CD14-positive monocyte (primary cell): ENCODE measurements around the gene CALD1. TPM values are rescaled to one million over a fixed set of nuclear protein-coding genes. Genes with fewer than 3 reads are reported as not detected.

ENCODE experiments used
- DNase-seq, 3 donors: peaks; one replicate each; pipeline ENCODE4 v3.0.0-alpha.2; 2011 to 2022
- H2AFZ ChIP-seq: 2 replicates; pipeline ENCODE4 v1.6.0; 2012; ENCODE audit warnings: mild to moderate bottlenecking, low read depth, low read length, inconsistent platforms; ENCODE audit not compliant: insufficient read depth, poor library complexity, severe bottlenecking
- H3K27ac ChIP-seq, 2 donors: 1 replicate in 1 of 2; 2 replicates in 1 of 2; pipeline ENCODE4 v1.5.1; 2012 to 2013; ENCODE audit warnings: low read length in 2 of 2, control low read depth in 1 of 2, inconsistent platforms in 1 of 2, low read depth in 1 of 2, mild to moderate bottlenecking in 1 of 2
- H3K27me3 ChIP-seq, 2 donors: one replicate each; pipeline versions ENCODE4 v1.6.0 to v1.6.1; 2011 to 2013; ENCODE audit warnings: low read length in 2 of 2; ENCODE audit not compliant: control insufficient read depth in 2 of 2, insufficient read depth in 2 of 2
- H3K36me3 ChIP-seq, 2 donors: replicated peaks in 1 of 2; 1 replicate in 1 of 2; 2 replicates in 1 of 2; pipeline versions ENCODE4 v1.5.1 to v1.6.1; 2012 to 2013; ENCODE audit warnings: low read length in 2 of 2, control low read depth in 1 of 2, inconsistent platforms in 1 of 2, mild to moderate bottlenecking in 1 of 2; ENCODE audit not compliant: insufficient read depth in 2 of 2, control insufficient read depth in 1 of 2
- H3K4me1 ChIP-seq, 2 donors: 1 replicate in 1 of 2; 2 replicates in 1 of 2; pipeline versions ENCODE4 v1.5.1 to v1.6.1; 2012 to 2013; ENCODE audit warnings: low read length in 2 of 2, control low read depth in 1 of 2, inconsistent platforms in 1 of 2, mild to moderate bottlenecking in 1 of 2, moderate library complexity in 1 of 2; ENCODE audit not compliant: insufficient read depth in 2 of 2, control insufficient read depth in 1 of 2
- H3K4me2 ChIP-seq: replicated peaks from 2 replicates; pipeline ENCODE3; 2012; ENCODE audit warnings: low read length, moderate library complexity, mild to moderate bottlenecking; ENCODE audit not compliant: poor library complexity, severe bottlenecking; ENCODE audit errors: extremely low read depth
- H3K4me3 ChIP-seq, 3 experiments: fragments of 200-600 bp in 1 of 3; sonication (generic) in 1 of 3; replicated peaks in 1 of 3; 1 replicate in 2 of 3; 2 replicates in 1 of 3; pipeline ENCODE4 v1.5.1; 2011 to 2013; ENCODE audit warnings: low read length in 3 of 3, mild to moderate bottlenecking in 3 of 3, control low read depth in 2 of 3, low read depth in 2 of 3, inconsistent platforms in 1 of 3, moderate library complexity in 1 of 3
- H3K79me2 ChIP-seq: 2 replicates; pipeline ENCODE4 v1.6.0; 2012; ENCODE audit warnings: mild to moderate bottlenecking, control low read depth, inconsistent platforms, low read length, moderate library complexity; ENCODE audit not compliant: insufficient read depth
- H3K9ac ChIP-seq: 2 replicates; pipeline ENCODE4 v1.6.0; 2017; ENCODE audit warnings: low read length, mild to moderate bottlenecking; ENCODE audit not compliant: insufficient read depth, poor library complexity, severe bottlenecking
- H3K9me3 ChIP-seq, 2 donors: replicated peaks in 1 of 2; 1 replicate in 1 of 2; 2 replicates in 1 of 2; pipeline versions ENCODE4 v1.5.1 to v1.6.1; 2012 to 2013; ENCODE audit warnings: low read length in 2 of 2, control low read depth in 1 of 2; ENCODE audit not compliant: control insufficient read depth in 1 of 2, insufficient read depth in 1 of 2
- H4K20me1 ChIP-seq: 2 replicates; pipeline ENCODE4 v1.6.0; 2012; ENCODE audit warnings: mild to moderate bottlenecking, low read length, control low read depth, moderate library complexity; ENCODE audit not compliant: insufficient read depth
- H3K27ac Mint-ChIP-seq, 7 donors: one replicate each; pipeline ENCODE4 v1.8.0; 2020; ENCODE audit warnings: mild to moderate bottlenecking in 7 of 7, mixed read lengths in 7 of 7, moderate library complexity in 6 of 7, inconsistent platforms in 2 of 7
- H3K27me3 Mint-ChIP-seq, 3 donors: one replicate each; pipeline ENCODE4 v1.8.0; 2021 to 2022; ENCODE audit warnings: low read depth in 3 of 3, mild to moderate bottlenecking in 3 of 3, mixed read lengths in 3 of 3, moderate library complexity in 3 of 3, inconsistent platforms in 1 of 3
- H3K36me3 Mint-ChIP-seq, 2 donors: one replicate each; pipeline ENCODE4 v1.8.0; 2020; ENCODE audit warnings: mixed read lengths in 2 of 2, inconsistent platforms in 1 of 2, mild to moderate bottlenecking in 1 of 2
- H3K4me1 Mint-ChIP-seq: one replicate; pipeline ENCODE4 v1.8.0; 2020; ENCODE audit warnings: mild to moderate bottlenecking, mixed read lengths
- H3K4me3 Mint-ChIP-seq, 2 donors: one replicate each; pipeline ENCODE4 v1.8.0; 2020; ENCODE audit warnings: mild to moderate bottlenecking in 2 of 2, mixed read lengths in 2 of 2, moderate library complexity in 1 of 2
- H3K9me3 Mint-ChIP-seq, 7 donors: one replicate each; pipeline ENCODE4 v1.8.0; 2020 to 2022; ENCODE audit warnings: mixed read lengths in 7 of 7, mild to moderate bottlenecking in 6 of 7, moderate library complexity in 6 of 7, inconsistent platforms in 2 of 7
- WGBS: methylation state at CpG from one replicate; pipeline ENCODE4 v1.1.5; 2013; ENCODE audit warnings: missing lambda C conversion rate; ENCODE audit not compliant: insufficient coverage; 5-methylcytosine and 5-hydroxymethylcytosine counted together
- intact Hi-C, 2 donors: fragments of 100-400 bp; cut with micrococcal nuclease; formaldehyde crosslinking; loops; one replicate each; pipeline versions ENCODE4 v1.15.0 to v1.15.1; 2023
- polyA plus RNA-seq, 3 donors: library from polyadenylated mRNA; depleted of rRNA in 1 of 3; unstranded in 2 of 3; stranded (reverse) in 1 of 3; fragments of 300-500 nt in 2 of 3; fragments of >200 nt in 1 of 3; fragmentation: Illumina TruSeq in 2 of 3; gene quantifications; 1 replicate in 2 of 3; 2 replicates in 1 of 3; pipeline ENCODE4 v1.2.3, GENCODE V29; 2012 to 2021
- TF ChIP-seq, protein P1 (sequence below): fragments of 200-600 bp; IDR thresholded peaks from one replicate; pipeline ENCODE4 v1.8.0; 2022; ENCODE audit warnings: antibody characterized with exemption, mild to moderate bottlenecking

Gene CALD1
- polyA plus RNA-seq, 3 donors, result 0.18 TPM; not detected in 2

DNA sequence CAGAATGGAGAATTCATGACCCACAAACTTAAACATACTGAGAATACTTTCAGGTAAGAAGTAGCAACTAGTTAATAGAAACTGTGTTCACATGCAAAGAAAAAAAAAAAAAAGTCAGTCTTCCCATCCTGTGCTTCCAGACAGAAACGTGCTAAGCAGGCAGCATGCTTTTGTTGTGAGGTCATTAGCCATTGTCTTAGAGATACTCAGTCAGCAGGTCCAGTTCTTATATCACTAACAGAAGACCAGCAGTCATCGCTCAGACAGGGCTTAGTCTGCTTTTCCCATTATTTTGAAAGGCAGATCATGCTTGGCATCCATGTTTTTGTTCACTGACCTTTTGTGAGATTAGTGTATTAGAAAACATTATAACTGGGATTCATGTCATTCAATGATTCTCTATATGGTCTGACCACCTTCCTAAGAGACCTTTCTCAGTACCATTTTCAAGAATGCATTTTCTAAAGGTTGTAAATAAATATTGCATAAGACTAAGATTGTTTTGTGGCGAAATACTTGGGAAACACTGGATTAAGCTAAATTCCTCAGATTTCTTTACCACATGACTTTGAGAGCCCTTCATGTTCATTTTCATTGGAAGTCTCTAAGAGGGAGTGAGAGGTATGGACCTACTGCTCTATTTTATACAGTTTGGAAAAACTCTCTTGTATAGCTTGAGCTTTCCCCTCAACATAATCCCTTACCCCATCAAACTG lies 161.9 kb downstream of the CALD1 start:
- intact Hi-C loops, result loop anchor here in 1 of 2 donors (10.0 kb wide), 1 partner anchor 507 kb away; no protein-coding TSS in a partner anchor

DNA sequence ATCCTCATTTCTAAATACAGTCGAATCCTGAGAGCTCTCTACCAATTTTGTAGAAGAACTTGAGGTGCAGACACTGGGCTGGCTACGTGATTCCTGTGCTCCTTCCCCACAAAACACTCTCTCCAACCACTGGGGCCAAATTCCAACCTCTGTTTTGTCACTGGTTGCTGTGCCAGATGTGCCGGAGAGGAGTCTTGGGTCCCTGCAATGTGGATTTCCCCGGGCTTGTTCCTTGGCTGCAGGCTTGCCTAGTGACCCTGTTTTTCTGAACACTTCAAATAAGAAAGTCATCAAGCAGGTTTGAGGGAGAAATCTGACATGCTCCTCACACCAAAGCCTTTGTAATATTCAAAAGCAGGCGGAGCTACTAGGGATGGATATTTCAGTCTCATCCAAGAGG lies 162.5 kb downstream of the CALD1 start:
- no peak overlapping the region for H3K4me2 ChIP-seq
- no peaks in the 10 kb centered on the region for H4K20me1 ChIP-seq
- no peak for DNase-seq
- no peaks in the 10 kb centered on the region for H3K9me3 ChIP-seq
- H3K4me1 Mint-ChIP-seq, result peaks cover 4% of the 10 kb centered on the region
- TF ChIP-seq, protein P1, sequence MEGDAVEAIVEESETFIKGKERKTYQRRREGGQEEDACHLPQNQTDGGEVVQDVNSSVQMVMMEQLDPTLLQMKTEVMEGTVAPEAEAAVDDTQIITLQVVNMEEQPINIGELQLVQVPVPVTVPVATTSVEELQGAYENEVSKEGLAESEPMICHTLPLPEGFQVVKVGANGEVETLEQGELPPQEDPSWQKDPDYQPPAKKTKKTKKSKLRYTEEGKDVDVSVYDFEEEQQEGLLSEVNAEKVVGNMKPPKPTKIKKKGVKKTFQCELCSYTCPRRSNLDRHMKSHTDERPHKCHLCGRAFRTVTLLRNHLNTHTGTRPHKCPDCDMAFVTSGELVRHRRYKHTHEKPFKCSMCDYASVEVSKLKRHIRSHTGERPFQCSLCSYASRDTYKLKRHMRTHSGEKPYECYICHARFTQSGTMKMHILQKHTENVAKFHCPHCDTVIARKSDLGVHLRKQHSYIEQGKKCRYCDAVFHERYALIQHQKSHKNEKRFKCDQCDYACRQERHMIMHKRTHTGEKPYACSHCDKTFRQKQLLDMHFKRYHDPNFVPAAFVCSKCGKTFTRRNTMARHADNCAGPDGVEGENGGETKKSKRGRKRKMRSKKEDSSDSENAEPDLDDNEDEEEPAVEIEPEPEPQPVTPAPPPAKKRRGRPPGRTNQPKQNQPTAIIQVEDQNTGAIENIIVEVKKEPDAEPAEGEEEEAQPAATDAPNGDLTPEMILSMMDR, result no peak
- peaks cover 0 to 2% (median 1%) of the 10 kb centered on the region in 3 donors for H3K27me3 Mint-ChIP-seq
- no peak overlapping the region for H3K27ac ChIP-seq
- no peaks in the 10 kb centered on the region for H3K27me3 ChIP-seq
- no peak overlapping the region for H3K4me3 ChIP-seq
- H3K9ac ChIP-seq, result no peak overlapping the region
- no peaks in the 10 kb centered on the region for H3K36me3 ChIP-seq
- no peak overlapping the region for H2AFZ ChIP-seq
- H3K36me3 Mint-ChIP-seq, result no peaks in the 10 kb centered on the region
- H3K79me2 ChIP-seq, result no peaks in the 10 kb centered on the region
- WGBS, result 92% methylated on average over 3 of the region's 5 CpGs
- intact Hi-C loops, result loop anchor here in 1 of 2 donors (10.0 kb wide), 1 partner anchor 507 kb away; no protein-coding TSS in a partner anchor
- no peak overlapping the region for H3K4me3 Mint-ChIP-seq
- H3K27ac Mint-ChIP-seq, result no peak overlapping the region
- H3K4me1 ChIP-seq, result no peaks in the 10 kb centered on the region
- H3K9me3 Mint-ChIP-seq, result no peaks in the 10 kb centered on the region

More for the DNA sequence above, 161.9 kb downstream of the CALD1 start:
- Histone ChIP-seq H3K9me3 (no peaks in the 10 kb centered on the region), H3K27ac (no peak overlapping the region), H3K4me3 (no peak overlapping the region), H3K27me3 (no peaks in the 10 kb centered on the region), H3K79me2 (no peaks in the 10 kb centered on the region), H3K36me3 (no peaks in the 10 kb centered on the region), H3K4me2 (no peak overlapping the region), H3K9ac (no peak overlapping the region), H2AFZ (no peak overlapping the region), H4K20me1 (no peaks in the 10 kb centered on the region), H3K4me1 (no peaks in the 10 kb centered on the region)
- no peak for DNase-seq
- no peaks in the 10 kb centered on the region for H3K9me3 Mint-ChIP-seq
- TF ChIP-seq, protein P1, result no peak
- H3K4me1 Mint-ChIP-seq, result peaks cover 3% of the 10 kb centered on the region
- H3K4me3 Mint-ChIP-seq, result no peak overlapping the region
- peaks cover 0 to 2% (median 1%) of the 10 kb centered on the region in 3 donors for H3K27me3 Mint-ChIP-seq
- no peaks in the 10 kb centered on the region for H3K36me3 Mint-ChIP-seq
- WGBS, result 100% methylated on average over 1 of the region's 3 CpGs
- no peak overlapping the region for H3K27ac Mint-ChIP-seq
